ENCODE results near the gene RAET1G.
"Not testable (repeated sequence)": the region's sequence is repeated elsewhere in the genome, so short reads cannot be mapped to it uniquely, and the experiment has no call there.

The RAET1G gene

GRCh38 chr6:149909701-149910470 lies 13.0 kb downstream of the RAET1G start:
- no peak for DNase-seq

GRCh38 chr6:149908480-149908879 lies 14.4 kb downstream of the RAET1G start:
- DNase-seq: not testable (repeated sequence)

- DNase-seq: no peak
These were observed 15.6 kb downstream of the RAET1G start for GRCh38 chr6:149907317-149907716.

- DNase-seq: no peak
These were observed 16.5 kb downstream of the RAET1G start for GRCh38 chr6:149906405-149906804.

- DNase-seq: no peak
These were observed 17.0 kb downstream of the RAET1G start for GRCh38 chr6:149905911-149906371.

GRCh38 chr6:149905371-149905910 lies 17.5 kb downstream of the RAET1G start:
- no peak for DNase-seq

GRCh38 chr6:149904661-149905370 lies 18.1 kb downstream of the RAET1G start:
- DNase-seq: no peak

GRCh38 chr6:149903938-149904611 lies 18.8 kb downstream of the RAET1G start:
- DNase-seq: no peak

GRCh38 chr6:149901444-149902140 lies 21.3 kb downstream of the RAET1G start:
- DNase-seq: no peak

- DNase-seq: no peak
These were observed 22.1 kb downstream of the RAET1G start for GRCh38 chr6:149900620-149901443.

GRCh38 chr6:149899926-149900619 lies 22.8 kb downstream of the RAET1G start:
- DNase-seq: no peak

- DNase-seq: no peak
These were observed 23.4 kb downstream of the RAET1G start for GRCh38 chr6:149899486-149899885.

GRCh38 chr6:149898966-149899365 lies 24.0 kb downstream of the RAET1G start:
- no peak for DNase-seq

GRCh38 chr6:149897855-149898744 lies 24.8 kb downstream of the RAET1G start, which contains the start of gene RAET1E:
Gene RAET1E, minus strand, starts transcription at chr6:149898113. Its CDS starts 7,212 bp downstream, at chr6:149890901.
- no peak for DNase-seq

GRCh38 chr6:149897015-149897697 lies 25.8 kb downstream of the RAET1G start:
- no peak for DNase-seq

- no peak for DNase-seq
These were observed 26.4 kb downstream of the RAET1G start for GRCh38 chr6:149896491-149896890.

- peak; percentile 53 to 69 for DNase-seq
These were observed 27.1 kb downstream of the RAET1G start for GRCh38 chr6:149895833-149896271.

- no peak for DNase-seq
These were observed 27.8 kb downstream of the RAET1G start for GRCh38 chr6:149895048-149895590.

GRCh38 chr6:149891864-149892263 lies 31.1 kb downstream of the RAET1G start:
- not testable (repeated sequence) for DNase-seq

Measured in AML-193 (cell line).